AG10803 (cell line): ENCODE data around the gene SOCS6.

ENCODE experiments used
- DNase-seq: peaks from one replicate; pipeline ENCODE4 v3.0.0; 2010; ENCODE audit warnings: low read depth
- H3K4me3 ChIP-seq: 2 replicates; pipeline ENCODE4 v1.5.1; 2011; ENCODE audit warnings: mild to moderate bottlenecking, low read length, control low read depth
- TF ChIP-seq, protein P1 (sequence below): conservative IDR thresholded peaks from 2 replicates; pipeline ENCODE4 v1.5.1; 2011; ENCODE audit warnings: mild to moderate bottlenecking, low read length, control low read depth, inconsistent platforms

The SOCS6 gene

DNA sequence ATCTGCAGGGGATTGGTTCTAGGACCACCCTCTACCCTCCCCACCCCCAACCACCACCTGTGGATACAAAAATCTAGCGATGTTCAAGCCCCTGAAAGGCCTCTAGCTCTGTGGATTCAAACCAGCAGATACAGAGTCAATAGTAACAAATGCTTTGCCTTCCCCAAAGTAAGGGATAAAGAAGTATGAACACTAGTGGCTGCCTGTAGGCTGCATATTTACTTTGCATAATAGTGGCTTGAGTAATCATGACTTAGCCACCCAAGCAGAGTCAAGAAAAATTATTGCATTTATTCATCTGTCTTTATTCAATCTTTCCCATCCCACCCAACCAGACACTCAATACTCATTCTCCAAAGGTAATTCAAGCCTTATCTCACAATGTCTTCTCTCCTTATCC is 43.8 kb downstream of the SOCS6 start:
- H3K4me3 ChIP-seq: no peak overlapping the region
- DNase-seq: peak; percentile 52
- TF ChIP-seq, protein P1, sequence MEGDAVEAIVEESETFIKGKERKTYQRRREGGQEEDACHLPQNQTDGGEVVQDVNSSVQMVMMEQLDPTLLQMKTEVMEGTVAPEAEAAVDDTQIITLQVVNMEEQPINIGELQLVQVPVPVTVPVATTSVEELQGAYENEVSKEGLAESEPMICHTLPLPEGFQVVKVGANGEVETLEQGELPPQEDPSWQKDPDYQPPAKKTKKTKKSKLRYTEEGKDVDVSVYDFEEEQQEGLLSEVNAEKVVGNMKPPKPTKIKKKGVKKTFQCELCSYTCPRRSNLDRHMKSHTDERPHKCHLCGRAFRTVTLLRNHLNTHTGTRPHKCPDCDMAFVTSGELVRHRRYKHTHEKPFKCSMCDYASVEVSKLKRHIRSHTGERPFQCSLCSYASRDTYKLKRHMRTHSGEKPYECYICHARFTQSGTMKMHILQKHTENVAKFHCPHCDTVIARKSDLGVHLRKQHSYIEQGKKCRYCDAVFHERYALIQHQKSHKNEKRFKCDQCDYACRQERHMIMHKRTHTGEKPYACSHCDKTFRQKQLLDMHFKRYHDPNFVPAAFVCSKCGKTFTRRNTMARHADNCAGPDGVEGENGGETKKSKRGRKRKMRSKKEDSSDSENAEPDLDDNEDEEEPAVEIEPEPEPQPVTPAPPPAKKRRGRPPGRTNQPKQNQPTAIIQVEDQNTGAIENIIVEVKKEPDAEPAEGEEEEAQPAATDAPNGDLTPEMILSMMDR: no peak

DNA sequence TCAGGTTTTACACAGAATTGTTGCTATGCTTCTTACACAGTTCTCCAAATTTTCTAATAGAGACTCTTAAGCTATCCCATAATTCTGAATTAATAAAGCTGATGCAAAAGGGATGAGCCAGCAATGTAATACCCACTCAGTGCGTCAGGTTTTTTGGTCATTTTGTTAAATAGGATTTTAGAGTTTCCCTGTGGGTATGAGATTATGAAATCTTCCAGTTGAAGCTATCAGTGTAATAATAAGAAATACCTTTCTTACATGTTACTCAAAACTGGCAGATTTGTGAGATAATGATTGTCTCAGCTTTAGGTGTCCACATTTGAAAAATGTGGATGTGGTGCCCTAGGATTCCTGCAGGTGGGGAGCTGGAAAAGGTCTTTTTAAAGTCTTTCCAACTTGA is 44.5 kb downstream of the SOCS6 start:
- no peak overlapping the region for H3K4me3 ChIP-seq
- peak; percentile 24 for DNase-seq
- TF ChIP-seq, protein P1: no peak

DNA sequence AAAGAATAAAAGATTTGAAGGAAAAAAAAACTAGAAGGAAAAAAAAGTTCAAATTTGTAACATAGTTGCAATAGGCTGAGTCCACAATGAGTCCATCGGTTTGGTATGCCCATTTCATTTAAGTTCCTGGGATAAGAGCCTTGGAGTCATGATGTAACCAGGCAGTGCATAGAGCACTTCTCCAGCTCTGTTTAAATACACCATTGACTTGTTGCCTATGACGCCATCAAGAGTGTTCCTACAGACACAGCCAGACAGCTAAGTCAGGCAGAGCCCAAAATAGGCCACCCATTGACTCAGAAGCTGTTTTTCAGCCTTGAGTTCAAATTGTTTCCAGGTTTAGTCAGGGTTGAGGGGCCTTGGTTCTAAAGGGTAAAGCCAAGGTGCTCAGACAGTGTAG is 44.9 kb downstream of the SOCS6 start:
- TF ChIP-seq, protein P1: no peak
- peak; percentile 99 for DNase-seq
- H3K4me3 ChIP-seq: no peak overlapping the region

DNA sequence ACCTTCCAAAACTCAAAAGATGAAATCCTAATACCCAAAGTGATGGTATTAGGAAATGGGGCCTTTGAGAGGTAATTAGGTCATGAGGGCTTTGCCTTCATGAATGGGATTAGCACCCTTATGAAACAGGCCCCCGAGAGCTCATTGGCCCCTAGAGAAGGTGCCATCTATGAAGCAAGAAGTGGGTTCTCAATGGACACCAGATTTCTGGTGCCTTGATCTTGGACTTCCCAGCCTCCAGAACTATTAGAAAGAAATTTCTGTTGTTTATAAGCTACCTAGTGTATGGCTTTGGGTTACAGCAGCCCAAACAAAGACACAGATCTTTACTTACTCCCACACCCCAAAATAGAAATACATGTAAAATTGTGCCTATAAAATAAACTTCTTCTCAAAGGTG is 45.4 kb downstream of the SOCS6 start:
- H3K4me3 ChIP-seq: no peak overlapping the region
- DNase-seq: no peak
- TF ChIP-seq, protein P1: no peak

DNA sequence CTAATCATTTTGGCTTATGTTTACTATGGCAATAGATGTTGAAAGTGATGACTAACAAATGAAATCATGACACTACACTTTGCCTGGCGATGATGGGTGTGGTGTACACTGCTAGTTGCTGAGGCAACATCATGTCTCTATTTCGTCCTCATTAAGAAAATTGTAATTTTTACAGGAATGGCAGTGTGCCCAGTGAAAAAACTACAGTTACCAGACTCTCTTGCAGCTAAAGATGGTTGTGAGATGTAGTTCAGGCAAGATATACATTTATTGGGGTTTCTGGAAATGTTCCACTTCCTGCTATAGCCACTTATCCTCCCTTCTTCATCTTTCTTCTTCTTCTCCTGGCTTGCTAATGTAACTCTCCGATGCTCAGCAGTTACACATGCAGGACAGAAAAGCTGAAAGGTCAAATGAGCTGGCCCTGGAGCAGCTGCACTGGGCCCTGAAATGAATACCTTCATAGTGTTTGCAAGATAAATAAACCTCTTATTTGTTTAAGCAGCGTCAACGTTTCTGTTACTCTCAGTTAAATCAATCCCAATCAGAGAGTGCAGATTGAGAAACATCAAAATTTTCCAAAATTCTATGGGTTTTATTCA is 46.0 kb downstream of the SOCS6 start:
- TF ChIP-seq, protein P1: no peak
- peak; percentile 12 for DNase-seq
- no peak overlapping the region for H3K4me3 ChIP-seq

DNA sequence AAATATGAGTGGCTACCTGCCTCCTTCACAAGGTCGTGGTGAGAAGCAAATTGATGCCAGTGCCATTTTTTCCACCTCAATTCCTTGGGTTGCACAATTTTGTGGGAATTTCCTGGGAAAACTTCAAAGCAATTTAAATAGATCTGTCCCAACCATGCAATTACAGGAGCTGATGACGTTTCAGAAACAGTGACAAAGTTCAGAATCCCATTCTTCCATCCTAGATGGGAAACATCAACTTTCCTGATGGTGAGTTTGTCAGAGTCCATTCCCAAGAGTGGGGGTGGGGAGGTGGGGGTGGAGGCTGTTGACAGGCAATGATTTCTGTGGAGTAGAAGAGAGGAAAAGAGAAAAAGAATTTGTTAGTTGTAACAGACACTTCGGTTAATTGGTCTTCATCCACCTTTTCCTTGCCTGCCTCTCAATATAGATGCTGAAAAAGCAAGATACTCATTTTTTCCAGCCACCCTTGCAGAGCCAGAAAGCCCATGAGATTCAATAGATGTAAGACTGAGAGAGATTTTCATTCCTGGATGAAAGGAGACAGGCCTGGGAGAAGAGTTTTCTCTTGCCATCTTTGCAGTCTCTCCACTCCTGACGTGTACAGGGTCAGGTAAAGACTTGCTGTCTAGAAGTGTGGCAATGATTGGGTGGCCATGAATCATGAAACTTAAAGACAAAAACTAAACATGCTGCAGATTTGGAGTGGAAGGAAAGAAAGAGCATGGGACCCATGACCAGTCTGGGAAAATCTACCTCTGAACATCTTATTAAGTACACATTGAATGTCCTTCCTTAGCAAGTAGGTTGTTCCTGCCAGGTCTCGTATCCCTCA is 47.3 kb downstream of the SOCS6 start:
- TF ChIP-seq, protein P1: no peak
- DNase-seq: no peak

More for the DNA sequence above, 47.3 kb downstream of the SOCS6 start:
- H3K4me3 ChIP-seq: no peak overlapping the region
